Kidney epithelial cell (primary cell): Measurements from ENCODE around the gene AFTPH. TPM values are rescaled to one million over a fixed set of nuclear protein-coding genes. Genes with fewer than 3 reads are reported as not detected.

Experiments used
- DNase-seq: peaks from one replicate; pipeline ENCODE4 v3.0.0-alpha.2; 2010; ENCODE audit warnings: low read depth
- H3K27me3 ChIP-seq: 2 replicates; pipeline ENCODE4 v1.6.0; 2011; ENCODE audit warnings: low read length; ENCODE audit not compliant: control insufficient read depth, insufficient read depth
- H3K36me3 ChIP-seq: 2 replicates; pipeline ENCODE4 v1.5.1; 2011; ENCODE audit warnings: low read length; ENCODE audit not compliant: control insufficient read depth, insufficient read depth
- H3K4me3 ChIP-seq: 2 replicates; pipeline ENCODE4 v1.5.1; 2011; ENCODE audit warnings: low read depth, mild to moderate bottlenecking, control low read depth, low read length
- total RNA-seq: library from RNA; depleted of rRNA; stranded (reverse); fragments of >200 nt; gene quantifications from 2 replicates; pipeline ENCODE4 v1.2.3, GENCODE V29; 2015
- TF ChIP-seq, protein P1 (sequence below): IDR thresholded peaks from 2 replicates; pipeline ENCODE4 v1.5.1; 2011; ENCODE audit warnings: mild to moderate bottlenecking, moderate library complexity, low read length, control low read depth, inconsistent platforms; ENCODE audit not compliant: insufficient read depth, poor library complexity, severe bottlenecking

The AFTPH gene
- total RNA-seq, 1 donor from 2014 or later, result 20.3 TPM

GRCh38 chr2:64485961-64486360, 38.2 kb upstream of the AFTPH start:
- TF ChIP-seq, protein P1, sequence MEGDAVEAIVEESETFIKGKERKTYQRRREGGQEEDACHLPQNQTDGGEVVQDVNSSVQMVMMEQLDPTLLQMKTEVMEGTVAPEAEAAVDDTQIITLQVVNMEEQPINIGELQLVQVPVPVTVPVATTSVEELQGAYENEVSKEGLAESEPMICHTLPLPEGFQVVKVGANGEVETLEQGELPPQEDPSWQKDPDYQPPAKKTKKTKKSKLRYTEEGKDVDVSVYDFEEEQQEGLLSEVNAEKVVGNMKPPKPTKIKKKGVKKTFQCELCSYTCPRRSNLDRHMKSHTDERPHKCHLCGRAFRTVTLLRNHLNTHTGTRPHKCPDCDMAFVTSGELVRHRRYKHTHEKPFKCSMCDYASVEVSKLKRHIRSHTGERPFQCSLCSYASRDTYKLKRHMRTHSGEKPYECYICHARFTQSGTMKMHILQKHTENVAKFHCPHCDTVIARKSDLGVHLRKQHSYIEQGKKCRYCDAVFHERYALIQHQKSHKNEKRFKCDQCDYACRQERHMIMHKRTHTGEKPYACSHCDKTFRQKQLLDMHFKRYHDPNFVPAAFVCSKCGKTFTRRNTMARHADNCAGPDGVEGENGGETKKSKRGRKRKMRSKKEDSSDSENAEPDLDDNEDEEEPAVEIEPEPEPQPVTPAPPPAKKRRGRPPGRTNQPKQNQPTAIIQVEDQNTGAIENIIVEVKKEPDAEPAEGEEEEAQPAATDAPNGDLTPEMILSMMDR, result no peak
- Histone ChIP-seq H3K36me3 (no peaks in the 10 kb centered on the region), H3K27me3 (no peaks in the 10 kb centered on the region), H3K4me3 (no peak overlapping the region)
- no peak for DNase-seq

GRCh38 chr2:64487256-64488049, 36.7 kb upstream of the AFTPH start:
- DNase-seq, result no peak
- Histone ChIP-seq H3K36me3 (no peaks in the 10 kb centered on the region), H3K27me3 (no peaks in the 10 kb centered on the region), H3K4me3 (no peak overlapping the region)
- TF ChIP-seq, protein P1, result no peak

GRCh38 chr2:64488050-64488974, 35.8 kb upstream of the AFTPH start:
- H3K36me3 ChIP-seq, result no peaks in the 10 kb centered on the region
- TF ChIP-seq, protein P1, result peak; percentile 95
- no peaks in the 10 kb centered on the region for H3K27me3 ChIP-seq
- DNase-seq, result no peak
- H3K4me3 ChIP-seq, result no peak overlapping the region

GRCh38 chr2:64489081-64489751, 34.9 kb upstream of the AFTPH start:
- no peaks in the 10 kb centered on the region for H3K36me3 ChIP-seq
- no peaks in the 10 kb centered on the region for H3K27me3 ChIP-seq
- no peak overlapping the region for H3K4me3 ChIP-seq
- TF ChIP-seq, protein P1, result no peak
- DNase-seq, result no peak

DNA sequence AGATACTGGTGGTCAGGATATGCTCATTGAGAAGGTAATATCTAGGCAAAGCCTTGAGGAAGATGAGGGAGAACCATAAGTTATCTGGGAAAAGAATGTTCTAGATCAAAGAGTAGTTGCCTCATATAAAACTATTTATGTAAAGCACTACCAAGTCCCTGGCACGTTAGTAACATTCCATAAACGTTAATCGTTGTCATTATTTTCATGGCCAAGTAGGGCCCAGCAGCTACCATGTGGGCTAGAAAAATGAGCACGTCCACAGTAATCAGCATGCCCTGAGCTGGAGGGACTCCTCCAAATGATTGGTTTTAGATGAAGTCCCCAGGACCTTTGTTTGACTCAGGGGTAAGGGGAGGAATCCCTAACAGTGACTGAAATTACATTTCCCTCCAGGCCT, 32.7 kb upstream of the AFTPH start:
- TF ChIP-seq, protein P1, result no peak
- no peak for DNase-seq
- H3K27me3 ChIP-seq, result no peaks in the 10 kb centered on the region
- H3K36me3 ChIP-seq, result no peaks in the 10 kb centered on the region
- H3K4me3 ChIP-seq, result no peak overlapping the region
